Hippocampal formation (tissue), 2 donors: ENCODE results near the gene COPS8.

Experiments
- DNase-seq, 2 donors: peaks; one replicate each; lab custom pipeline; 2025; lab: John Stamatoyannopoulos, UW

Gene COPS8

GRCh38 chr2:237064203-237065070 is 21.3 kb upstream of the COPS8 start:
- DNase-seq: no peak

GRCh38 chr2:237065071-237065377 is 20.7 kb upstream of the COPS8 start:
- DNase-seq: no peak

DNA sequence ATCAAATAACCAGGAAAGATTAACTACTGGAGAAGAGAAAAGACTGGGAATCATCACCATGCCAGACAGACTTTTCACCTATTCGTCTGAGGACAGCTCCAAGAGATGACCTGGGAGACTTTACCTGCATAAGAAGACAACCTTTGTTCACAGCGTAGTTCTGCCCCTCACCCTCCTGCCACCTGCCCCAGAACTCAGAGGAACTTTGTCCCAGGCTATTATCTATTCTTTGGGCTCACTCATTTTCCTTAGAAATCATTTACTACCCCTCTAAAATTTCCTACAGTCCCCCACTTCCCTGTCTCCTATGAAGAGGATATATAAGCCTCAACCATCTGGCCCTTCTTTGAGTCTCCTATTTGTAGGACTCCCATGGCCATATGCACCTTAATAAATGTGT is 19.3 kb upstream of the COPS8 start:
- DNase-seq: no peak

GRCh38 chr2:237068005-237068576 is 17.6 kb upstream of the COPS8 start:
- DNase-seq: no peak

GRCh38 chr2:237072067-237072931 is 13.4 kb upstream of the COPS8 start:
- peak; percentile 33 to 59 for DNase-seq

- DNase-seq: no peak
These were observed 12.1 kb upstream of the COPS8 start for GRCh38 chr2:237073552-237073951.

DNA sequence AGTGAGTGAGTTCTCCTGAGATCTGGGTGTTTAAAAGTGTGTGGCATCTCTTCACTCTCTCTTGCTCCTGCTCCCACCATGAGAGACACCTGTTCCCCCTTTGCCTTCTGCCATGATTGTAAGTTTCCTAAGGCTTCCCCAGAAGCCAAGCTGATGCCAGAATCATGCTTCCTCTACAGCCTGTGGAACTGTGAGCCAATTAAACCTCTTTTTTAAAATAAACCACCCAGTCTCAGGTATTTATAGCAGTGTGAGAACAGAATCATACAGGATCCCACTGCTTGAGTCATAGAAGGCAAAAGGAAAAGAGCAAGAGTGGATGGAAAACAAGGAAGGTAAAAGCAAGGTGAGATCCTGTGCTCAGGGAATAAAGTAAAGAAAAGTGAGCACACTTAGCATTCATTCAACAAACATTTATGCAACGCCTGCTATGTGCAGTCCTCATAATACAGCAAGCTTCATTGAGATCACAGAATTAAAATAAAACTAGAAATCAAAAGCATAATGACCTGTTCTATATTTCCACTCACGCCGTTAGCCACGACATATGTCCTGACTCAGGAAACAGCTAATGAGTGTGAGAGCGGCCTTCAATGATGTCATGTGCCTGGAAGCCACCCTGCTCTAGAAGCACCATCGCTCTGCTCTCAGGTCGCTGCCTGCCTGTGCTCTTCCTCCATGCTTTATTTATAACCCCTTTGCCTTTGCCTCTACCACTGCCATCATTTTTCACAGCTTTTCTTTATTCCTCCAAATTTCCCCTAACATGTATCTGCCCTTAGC is 11.3 kb upstream of the COPS8 start:
- DNase-seq: no peak

- DNase-seq: no peak
These were observed 9.7 kb upstream of the COPS8 start for GRCh38 chr2:237075749-237076599.

GRCh38 chr2:237081596-237081995 is 4.1 kb upstream of the COPS8 start:
- no peak for DNase-seq

DNA sequence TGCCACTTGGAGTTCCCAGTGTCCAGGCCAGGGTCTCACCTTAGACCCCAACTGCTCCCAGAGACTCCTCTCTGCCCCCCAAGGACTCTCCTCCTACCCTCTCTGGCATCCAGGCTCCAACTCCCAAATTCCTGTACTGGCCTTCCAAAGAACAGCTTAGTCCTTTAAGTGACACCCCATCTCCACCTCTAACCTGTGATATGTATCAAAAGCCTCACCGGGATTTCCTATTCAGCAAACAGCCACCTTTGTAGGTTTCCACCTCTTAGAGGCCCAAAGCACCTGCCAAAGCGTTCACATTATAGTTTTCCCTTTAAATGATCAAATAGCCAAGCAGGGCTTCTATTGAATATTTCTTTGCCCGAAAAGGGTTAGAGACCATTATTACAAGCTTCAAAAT is 2.7 kb upstream of the COPS8 start:
- no peak for DNase-seq

GRCh38 chr2:237084444-237084843 is 1.2 kb upstream of the COPS8 start:
- DNase-seq: no peak

- DNase-seq: no peak
These were observed 5.2 kb downstream of the COPS8 start for GRCh38 chr2:237090906-237091305.

- no peak for DNase-seq
These were observed 6.2 kb downstream of the COPS8 start for GRCh38 chr2:237091779-237092436.

DNA sequence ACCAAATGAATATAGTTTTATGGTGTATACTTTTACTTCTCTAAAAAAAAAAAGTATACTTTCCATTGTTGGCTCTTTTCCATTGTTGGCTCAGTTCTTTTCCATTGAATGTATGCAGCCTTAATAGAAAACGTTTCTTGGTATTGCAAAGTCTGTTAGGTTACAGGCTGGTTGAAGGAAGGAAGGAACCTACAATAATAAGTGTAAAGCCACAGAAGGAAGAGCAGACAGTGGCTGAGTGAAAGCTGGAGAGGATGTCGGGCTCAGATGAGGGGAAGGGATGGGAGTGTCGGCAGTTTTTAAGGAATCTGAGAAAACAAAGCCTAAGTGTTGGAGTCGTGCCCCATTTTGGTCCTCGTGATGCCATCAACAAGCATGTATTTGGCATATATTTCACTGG is 6.8 kb downstream of the COPS8 start:
- no peak for DNase-seq

- no peak for DNase-seq
These were observed 7.5 kb downstream of the COPS8 start for GRCh38 chr2:237092920-237093781.

- DNase-seq: no peak
These were observed 10.5 kb downstream of the COPS8 start for GRCh38 chr2:237096201-237096600.

DNA sequence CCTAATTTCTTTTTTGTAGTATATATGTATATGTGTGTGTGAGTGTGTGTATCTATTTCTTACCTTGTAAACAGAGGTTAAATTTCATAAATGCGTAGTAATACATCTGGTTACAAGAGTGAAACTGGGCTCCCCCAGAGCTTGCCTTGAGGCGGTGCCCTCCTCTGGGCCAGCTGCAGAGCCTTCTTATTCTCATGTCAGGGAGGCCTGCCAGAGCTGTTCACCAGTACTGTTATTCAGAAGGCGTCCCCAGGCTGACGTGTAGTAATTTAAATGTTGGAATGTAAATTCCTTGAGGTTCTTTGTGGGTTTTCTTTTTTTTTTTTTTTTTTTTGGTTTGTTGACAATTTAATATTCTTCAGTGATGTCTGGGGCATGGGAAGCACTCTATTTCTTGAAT is 11.2 kb downstream of the COPS8 start:
- no peak for DNase-seq

GRCh38 chr2:237097326-237097910 is 11.7 kb downstream of the COPS8 start:
- DNase-seq: no peak
